ENCODE results near the gene NOCT.

NOCT gene

DNA sequence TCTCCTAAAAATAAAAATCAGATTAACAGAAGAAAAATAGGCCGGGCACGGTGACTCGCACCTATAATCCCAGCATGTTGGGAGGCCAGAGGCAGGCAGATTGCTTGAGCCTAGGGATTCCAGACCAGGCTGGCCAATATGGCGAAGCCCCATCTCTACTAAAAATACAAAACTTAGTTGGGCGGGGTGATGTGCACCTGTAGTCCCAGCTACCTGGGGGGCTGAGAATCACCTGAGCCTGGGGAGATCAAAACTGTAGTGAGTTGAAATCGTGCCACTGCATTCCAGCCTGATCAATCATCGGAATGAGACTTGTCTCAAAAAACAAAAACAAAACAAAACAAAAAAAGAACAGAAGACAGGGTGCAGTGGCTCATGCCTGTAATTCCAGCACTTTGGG is 32.8 kb upstream of the NOCT start (continued):
- TF ChIP-seq, protein P1, sequence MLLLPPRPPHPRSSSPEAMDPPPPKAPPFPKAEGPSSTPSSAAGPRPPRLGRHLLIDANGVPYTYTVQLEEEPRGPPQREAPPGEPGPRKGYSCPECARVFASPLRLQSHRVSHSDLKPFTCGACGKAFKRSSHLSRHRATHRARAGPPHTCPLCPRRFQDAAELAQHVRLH (tag by site-specific recombination; IDR thresholded peaks at IDR 0.05) = no peak
- TF ChIP-seq ZNF561 (tag by site-specific recombination; IDR thresholded peaks at IDR 0.05; ENCODE audit: borderline replicate concordance) = no peak

- ChIA-PET CTCF (no interaction called here), POLR2A (interaction anchor here (0.5 kb wide), 1 partner anchor 10 kb away, joined by 4 read pairs; no protein-coding TSS in a partner anchor)
- no peak overlapping the region for H3K27ac ChIP-seq (ENCODE audit: extremely low read depth, low read depth, low read length)
- no peaks in the 10 kb centered on the region for H3K36me3 ChIP-seq (ENCODE audit: control insufficient read depth in 2 of 2, insufficient read depth in 1 of 2, low read length in 2 of 2)
- no peaks in the 10 kb centered on the region for H3K9me3 ChIP-seq (ENCODE audit: control insufficient read depth, insufficient read depth, low read depth, low read length)
- H3K4me1 ChIP-seq (ENCODE audit: control insufficient read depth, insufficient read depth, low read length) = no peaks in the 10 kb centered on the region
- no peak for TF ChIP-seq ZNF658 (tag by site-specific recombination; IDR thresholded peaks at IDR 0.05)
- TF ChIP-seq ZNF501 (tag by site-specific recombination; IDR thresholded peaks at IDR 0.05) = no peak
- TF ChIP-seq ZNF366 (tag by site-specific recombination; conservative IDR thresholded peaks at IDR 0.05) = no peak
- TF ChIP-seq, protein P2, sequence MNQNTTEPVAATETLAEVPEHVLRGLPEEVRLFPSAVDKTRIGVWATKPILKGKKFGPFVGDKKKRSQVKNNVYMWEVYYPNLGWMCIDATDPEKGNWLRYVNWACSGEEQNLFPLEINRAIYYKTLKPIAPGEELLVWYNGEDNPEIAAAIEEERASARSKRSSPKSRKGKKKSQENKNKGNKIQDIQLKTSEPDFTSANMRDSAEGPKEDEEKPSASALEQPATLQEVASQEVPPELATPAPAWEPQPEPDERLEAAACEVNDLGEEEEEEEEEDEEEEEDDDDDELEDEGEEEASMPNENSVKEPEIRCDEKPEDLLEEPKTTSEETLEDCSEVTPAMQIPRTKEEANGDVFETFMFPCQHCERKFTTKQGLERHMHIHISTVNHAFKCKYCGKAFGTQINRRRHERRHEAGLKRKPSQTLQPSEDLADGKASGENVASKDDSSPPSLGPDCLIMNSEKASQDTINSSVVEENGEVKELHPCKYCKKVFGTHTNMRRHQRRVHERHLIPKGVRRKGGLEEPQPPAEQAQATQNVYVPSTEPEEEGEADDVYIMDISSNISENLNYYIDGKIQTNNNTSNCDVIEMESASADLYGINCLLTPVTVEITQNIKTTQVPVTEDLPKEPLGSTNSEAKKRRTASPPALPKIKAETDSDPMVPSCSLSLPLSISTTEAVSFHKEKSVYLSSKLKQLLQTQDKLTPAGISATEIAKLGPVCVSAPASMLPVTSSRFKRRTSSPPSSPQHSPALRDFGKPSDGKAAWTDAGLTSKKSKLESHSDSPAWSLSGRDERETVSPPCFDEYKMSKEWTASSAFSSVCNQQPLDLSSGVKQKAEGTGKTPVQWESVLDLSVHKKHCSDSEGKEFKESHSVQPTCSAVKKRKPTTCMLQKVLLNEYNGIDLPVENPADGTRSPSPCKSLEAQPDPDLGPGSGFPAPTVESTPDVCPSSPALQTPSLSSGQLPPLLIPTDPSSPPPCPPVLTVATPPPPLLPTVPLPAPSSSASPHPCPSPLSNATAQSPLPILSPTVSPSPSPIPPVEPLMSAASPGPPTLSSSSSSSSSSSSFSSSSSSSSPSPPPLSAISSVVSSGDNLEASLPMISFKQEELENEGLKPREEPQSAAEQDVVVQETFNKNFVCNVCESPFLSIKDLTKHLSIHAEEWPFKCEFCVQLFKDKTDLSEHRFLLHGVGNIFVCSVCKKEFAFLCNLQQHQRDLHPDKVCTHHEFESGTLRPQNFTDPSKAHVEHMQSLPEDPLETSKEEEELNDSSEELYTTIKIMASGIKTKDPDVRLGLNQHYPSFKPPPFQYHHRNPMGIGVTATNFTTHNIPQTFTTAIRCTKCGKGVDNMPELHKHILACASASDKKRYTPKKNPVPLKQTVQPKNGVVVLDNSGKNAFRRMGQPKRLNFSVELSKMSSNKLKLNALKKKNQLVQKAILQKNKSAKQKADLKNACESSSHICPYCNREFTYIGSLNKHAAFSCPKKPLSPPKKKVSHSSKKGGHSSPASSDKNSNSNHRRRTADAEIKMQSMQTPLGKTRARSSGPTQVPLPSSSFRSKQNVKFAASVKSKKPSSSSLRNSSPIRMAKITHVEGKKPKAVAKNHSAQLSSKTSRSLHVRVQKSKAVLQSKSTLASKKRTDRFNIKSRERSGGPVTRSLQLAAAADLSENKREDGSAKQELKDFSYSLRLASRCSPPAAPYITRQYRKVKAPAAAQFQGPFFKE (tag by site-specific recombination; IDR thresholded peaks at IDR 0.05; ENCODE audit: borderline replicate concordance) = no peak
- TF ChIP-seq ZNF677 (tag by site-specific recombination; IDR thresholded peaks at IDR 0.05) = no peak
- no peak for TF ChIP-seq ZSCAN30 (tag by site-specific recombination; IDR thresholded peaks at IDR 0.05)
- TF ChIP-seq, protein P3, sequence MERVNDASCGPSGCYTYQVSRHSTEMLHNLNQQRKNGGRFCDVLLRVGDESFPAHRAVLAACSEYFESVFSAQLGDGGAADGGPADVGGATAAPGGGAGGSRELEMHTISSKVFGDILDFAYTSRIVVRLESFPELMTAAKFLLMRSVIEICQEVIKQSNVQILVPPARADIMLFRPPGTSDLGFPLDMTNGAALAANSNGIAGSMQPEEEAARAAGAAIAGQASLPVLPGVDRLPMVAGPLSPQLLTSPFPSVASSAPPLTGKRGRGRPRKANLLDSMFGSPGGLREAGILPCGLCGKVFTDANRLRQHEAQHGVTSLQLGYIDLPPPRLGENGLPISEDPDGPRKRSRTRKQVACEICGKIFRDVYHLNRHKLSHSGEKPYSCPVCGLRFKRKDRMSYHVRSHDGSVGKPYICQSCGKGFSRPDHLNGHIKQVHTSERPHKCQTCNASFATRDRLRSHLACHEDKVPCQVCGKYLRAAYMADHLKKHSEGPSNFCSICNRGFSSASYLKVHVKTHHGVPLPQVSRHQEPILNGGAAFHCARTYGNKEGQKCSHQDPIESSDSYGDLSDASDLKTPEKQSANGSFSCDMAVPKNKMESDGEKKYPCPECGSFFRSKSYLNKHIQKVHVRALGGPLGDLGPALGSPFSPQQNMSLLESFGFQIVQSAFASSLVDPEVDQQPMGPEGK (tag by site-specific recombination; IDR thresholded peaks at IDR 0.05) = no peak
- TF ChIP-seq ZSCAN18 (tag by site-specific recombination; IDR thresholded peaks at IDR 0.05) = no peak
- no peak for TF ChIP-seq GLI4 (tag by site-specific recombination; IDR thresholded peaks at IDR 0.05)
- TF ChIP-seq ZBTB6 (tag by site-specific recombination; IDR thresholded peaks at IDR 0.05) = no peak
- TF ChIP-seq SCRT1 (tag by site-specific recombination; IDR thresholded peaks at IDR 0.05; ENCODE audit: borderline replicate concordance) = no peak
- no peak for TF ChIP-seq ZNF600 (tag by site-specific recombination; IDR thresholded peaks at IDR 0.05)
- TF ChIP-seq, protein P4, sequence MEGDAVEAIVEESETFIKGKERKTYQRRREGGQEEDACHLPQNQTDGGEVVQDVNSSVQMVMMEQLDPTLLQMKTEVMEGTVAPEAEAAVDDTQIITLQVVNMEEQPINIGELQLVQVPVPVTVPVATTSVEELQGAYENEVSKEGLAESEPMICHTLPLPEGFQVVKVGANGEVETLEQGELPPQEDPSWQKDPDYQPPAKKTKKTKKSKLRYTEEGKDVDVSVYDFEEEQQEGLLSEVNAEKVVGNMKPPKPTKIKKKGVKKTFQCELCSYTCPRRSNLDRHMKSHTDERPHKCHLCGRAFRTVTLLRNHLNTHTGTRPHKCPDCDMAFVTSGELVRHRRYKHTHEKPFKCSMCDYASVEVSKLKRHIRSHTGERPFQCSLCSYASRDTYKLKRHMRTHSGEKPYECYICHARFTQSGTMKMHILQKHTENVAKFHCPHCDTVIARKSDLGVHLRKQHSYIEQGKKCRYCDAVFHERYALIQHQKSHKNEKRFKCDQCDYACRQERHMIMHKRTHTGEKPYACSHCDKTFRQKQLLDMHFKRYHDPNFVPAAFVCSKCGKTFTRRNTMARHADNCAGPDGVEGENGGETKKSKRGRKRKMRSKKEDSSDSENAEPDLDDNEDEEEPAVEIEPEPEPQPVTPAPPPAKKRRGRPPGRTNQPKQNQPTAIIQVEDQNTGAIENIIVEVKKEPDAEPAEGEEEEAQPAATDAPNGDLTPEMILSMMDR (tag by site-specific recombination; IDR thresholded peaks at IDR 0.05) = no peak
- no peak for TF ChIP-seq ZNF660 (tag by site-specific recombination; IDR thresholded peaks at IDR 0.05)
- no peak for TF ChIP-seq ZNF248 (tag by site-specific recombination; IDR thresholded peaks at IDR 0.05)
- TF ChIP-seq ZNF624 (tag by site-specific recombination; IDR thresholded peaks at IDR 0.05) = no peak
- TF ChIP-seq, protein P5, sequence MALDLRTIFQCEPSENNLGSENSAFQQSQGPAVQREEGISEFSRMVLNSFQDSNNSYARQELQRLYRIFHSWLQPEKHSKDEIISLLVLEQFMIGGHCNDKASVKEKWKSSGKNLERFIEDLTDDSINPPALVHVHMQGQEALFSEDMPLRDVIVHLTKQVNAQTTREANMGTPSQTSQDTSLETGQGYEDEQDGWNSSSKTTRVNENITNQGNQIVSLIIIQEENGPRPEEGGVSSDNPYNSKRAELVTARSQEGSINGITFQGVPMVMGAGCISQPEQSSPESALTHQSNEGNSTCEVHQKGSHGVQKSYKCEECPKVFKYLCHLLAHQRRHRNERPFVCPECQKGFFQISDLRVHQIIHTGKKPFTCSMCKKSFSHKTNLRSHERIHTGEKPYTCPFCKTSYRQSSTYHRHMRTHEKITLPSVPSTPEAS (tag by site-specific recombination; IDR thresholded peaks at IDR 0.05) = no peak
- no peak for TF ChIP-seq TCF7L2 (IDR thresholded peaks at IDR 0.05; ENCODE audit: borderline replicate concordance, low read depth, low read length)
- TF ChIP-seq ZNF426 (tag by site-specific recombination; IDR thresholded peaks at IDR 0.05) = no peak
- TF ChIP-seq ZNF747 (tag by site-specific recombination; IDR thresholded peaks at IDR 0.05) = no peak
- no peak overlapping the region for H3K4me3 ChIP-seq (ENCODE audit: low read depth, low read length)
These were observed 31.9 kb upstream of the NOCT start for GRCh38 chr4:138983690-138984089.
